ENCODE measurements around the gene TNXB. TPM values are rescaled to one million over a fixed set of nuclear protein-coding genes. Genes with fewer than 3 reads are reported as not detected.
A peak's percentile ranks its signal among the peaks of the same experiment; 100 is the strongest.

The TNXB gene
- total RNA-seq, 1 experiment from 2014 or later, result 2.7 TPM

- CTCF ChIA-PET, result interaction anchor here (0.5 kb wide), 1 partner anchor 34 kb away, joined by 3 read pairs; no protein-coding TSS in a partner anchor
- peaks cover 5% of the 10 kb centered on the region for H3K4me1 ChIP-seq
- DNase-seq, result peak in 1 of 2 experiments; percentile 67
- POLR2A ChIA-PET, result no interaction called here
- TF ChIP-seq CTCF (IDR thresholded peaks at IDR 0.05; ENCODE audit: insufficient read depth in 1 of 2, low read depth in 1 of 2, low read length in 1 of 2, severe bottlenecking in 1 of 2, unreplicated experiment in 1 of 2), result peak in 1 of 2 experiments; percentile 39
- Mint-ChIP-seq H3K36me3 (ENCODE audit: insufficient read depth, unreplicated experiment) (peaks cover 23% of the 10 kb centered on the region), H3K4me1 (ENCODE audit: low read depth, unreplicated experiment) (peaks cover 18% of the 10 kb centered on the region), H3K9me3 (ENCODE audit: unreplicated experiment) (no peaks in the 10 kb centered on the region), H3K4me3 (ENCODE audit: unreplicated experiment) (no peak overlapping the region), H3K27ac (ENCODE audit: unreplicated experiment) (no peak overlapping the region), H3K27me3 (ENCODE audit: insufficient read depth, unreplicated experiment) (no peaks in the 10 kb centered on the region)
- peaks cover 5% of the 10 kb centered on the region for H3K36me3 ChIP-seq (ENCODE audit: control insufficient read depth, insufficient read depth, low read length)
- BruUV-seq (replicated peaks), result no TSS peak
- no peaks in the 10 kb centered on the region for H3K27me3 ChIP-seq (replicated peaks; ENCODE audit: control insufficient read depth, insufficient read depth, low read length)
- no peaks in the 10 kb centered on the region for H3K9me3 ChIP-seq
- H3K4me3 ChIP-seq (ENCODE audit: low read depth, low read length), result no peak overlapping the region
- intact Hi-C loops (cut with micrococcal nuclease; ENCODE audit: unreplicated experiment), result no loop called here
These were observed 4.5 kb upstream of the TNXB start for GRCh38 chr6:32113386-32114352.

GRCh38 chr6:32112431-32112980 lies 3.4 kb upstream of the TNXB start:
- Histone ChIP-seq H3K27me3 (replicated peaks; ENCODE audit: control insufficient read depth, insufficient read depth, low read length) (no peaks in the 10 kb centered on the region), H3K36me3 (ENCODE audit: control insufficient read depth, insufficient read depth, low read length) (peaks cover 4% of the 10 kb centered on the region), H3K4me1 (peaks cover 14% of the 10 kb centered on the region), H3K9me3 (no peaks in the 10 kb centered on the region), H3K4me3 (ENCODE audit: low read depth, low read length) (no peak overlapping the region)
- BruUV-seq (replicated peaks), result no TSS peak
- CTCF ChIA-PET, result no interaction called here
- Mint-ChIP-seq H3K9me3 (ENCODE audit: unreplicated experiment) (no peaks in the 10 kb centered on the region), H3K27me3 (ENCODE audit: insufficient read depth, unreplicated experiment) (no peaks in the 10 kb centered on the region), H3K4me1 (ENCODE audit: low read depth, unreplicated experiment) (peaks cover 27% of the 10 kb centered on the region), H3K36me3 (ENCODE audit: insufficient read depth, unreplicated experiment) (peaks cover 19% of the 10 kb centered on the region), H3K27ac (ENCODE audit: unreplicated experiment) (no peak overlapping the region), H3K4me3 (ENCODE audit: unreplicated experiment) (no peak overlapping the region)
- intact Hi-C loops (cut with micrococcal nuclease; ENCODE audit: unreplicated experiment), result no loop called here
- POLR2A ChIA-PET, result no interaction called here
- no peak for TF ChIP-seq CTCF (IDR thresholded peaks at IDR 0.05; ENCODE audit: insufficient read depth in 1 of 2, low read depth in 1 of 2, low read length in 1 of 2, severe bottlenecking in 1 of 2, unreplicated experiment in 1 of 2)
- no peak for DNase-seq

- H3K27me3 ChIP-seq (replicated peaks; ENCODE audit: control insufficient read depth, insufficient read depth, low read length), result no peaks in the 10 kb centered on the region
- ChIA-PET POLR2A (no interaction called here), CTCF (no interaction called here)
- H3K27ac Mint-ChIP-seq (ENCODE audit: unreplicated experiment), result no peak overlapping the region
- no peaks in the 10 kb centered on the region; the same call in none of the 2 replicates for H3K36me3 ChIP-seq (ENCODE audit: control insufficient read depth, insufficient read depth, low read length)
- TF ChIP-seq CTCF (IDR thresholded peaks at IDR 0.05; ENCODE audit: insufficient read depth in 1 of 2, low read depth in 1 of 2, low read length in 1 of 2, severe bottlenecking in 1 of 2, unreplicated experiment in 1 of 2), result no peak
- H3K36me3 Mint-ChIP-seq (ENCODE audit: insufficient read depth, unreplicated experiment), result peaks cover 19% of the 10 kb centered on the region
- intact Hi-C loops (cut with micrococcal nuclease; ENCODE audit: unreplicated experiment), result no loop called here
- H3K4me3 ChIP-seq (ENCODE audit: low read depth, low read length), result no peak overlapping the region
- no peaks in the 10 kb centered on the region for H3K9me3 Mint-ChIP-seq (ENCODE audit: unreplicated experiment)
- H3K4me1 ChIP-seq, result peaks cover 15% of the 10 kb centered on the region
- peaks cover 27% of the 10 kb centered on the region for H3K4me1 Mint-ChIP-seq (ENCODE audit: low read depth, unreplicated experiment)
- DNase-seq, result no peak
- no peak overlapping the region for H3K4me3 Mint-ChIP-seq (ENCODE audit: unreplicated experiment)
- no peaks in the 10 kb centered on the region for H3K9me3 ChIP-seq
- no TSS peak for BruUV-seq (replicated peaks)
- H3K27me3 Mint-ChIP-seq (ENCODE audit: insufficient read depth, unreplicated experiment), result no peaks in the 10 kb centered on the region
These were observed 2.4 kb upstream of the TNXB start for GRCh38 chr6:32111424-32112066.

Data from Caco-2 (cell line).